OCI-LY1 (cell line): ENCODE measurements around the gene PIM1.
A peak's percentile ranks its signal among the peaks of the same experiment; 100 is the strongest.

Source experiments
- H2AFZ ChIP-seq: fragments of 200-600 bp; sonication (generic), shearing (Covaris generic); 2 replicates; pipeline ENCODE4 v1.6.0; 2014; ENCODE audit warnings: antibody characterized with exemption, mild to moderate bottlenecking, low read length
- H3F3A ChIP-seq: fragments of 200-600 bp; sonication (generic), shearing (Covaris generic); 2 replicates; pipeline ENCODE4 v1.6.0; 2014; ENCODE audit warnings: mild to moderate bottlenecking, antibody characterized with exemption, low read length, moderate library complexity; ENCODE audit not compliant: insufficient read depth
- H3K27ac ChIP-seq: fragments of 200-600 bp; sonication (generic); 2 replicates; pipeline ENCODE4 v1.5.1; 2014; ENCODE audit warnings: low read length, mixed run types, mild to moderate bottlenecking, low read depth; ENCODE audit not compliant: poor library complexity, severe bottlenecking
- H3K27me3 ChIP-seq: fragments of 200-600 bp; sonication (generic); 2 replicates; pipeline ENCODE4 v1.6.0; 2014; ENCODE audit warnings: antibody characterized with exemption, mild to moderate bottlenecking, low read length, moderate library complexity; ENCODE audit not compliant: insufficient read depth
- H3K36me3 ChIP-seq: fragments of 200-600 bp; sonication (generic); 2 replicates; pipeline ENCODE4 v1.6.1; 2014; ENCODE audit warnings: mild to moderate bottlenecking, antibody characterized with exemption, low read length, moderate library complexity, mixed read lengths; ENCODE audit not compliant: insufficient read depth
- H3K4me1 ChIP-seq: fragments of 200-600 bp; sonication (generic); 2 replicates; pipeline ENCODE4 v1.5.1; 2014; ENCODE audit warnings: mild to moderate bottlenecking, low read length, moderate library complexity; ENCODE audit not compliant: insufficient read depth, severe bottlenecking
- H3K4me2 ChIP-seq: fragments of 200-600 bp; sonication (generic), shearing (Covaris generic); 2 replicates; pipeline ENCODE4 v1.6.1; 2014; ENCODE audit warnings: low read length
- H3K4me3 ChIP-seq: fragments of 200-600 bp; sonication (generic); 2 replicates; pipeline ENCODE4 v1.5.1; 2014; ENCODE audit warnings: low read length, low read depth, mild to moderate bottlenecking, mixed read lengths; ENCODE audit not compliant: poor library complexity, severe bottlenecking
- H3K79me2 ChIP-seq: fragments of 200-600 bp; shearing (Covaris generic); 2 replicates; pipeline ENCODE4 v1.6.1; 2016; ENCODE audit warnings: mixed run types, low read length, mixed read lengths; ENCODE audit not compliant: insufficient read depth
- H3K9ac ChIP-seq: fragments of 200-600 bp; sonication (generic), shearing (Covaris generic); 2 replicates; pipeline ENCODE4 v1.6.1; 2014; ENCODE audit warnings: mild to moderate bottlenecking, low read length, mixed read lengths
- H3K9me2 ChIP-seq: fragments of 200-600 bp; sonication (generic), shearing (Covaris generic); 2 replicates; pipeline ENCODE4 v1.6.1; 2014; ENCODE audit warnings: low read depth, mild to moderate bottlenecking, low read length, mixed read lengths
- H3K9me3 ChIP-seq: fragments of 200-600 bp; shearing (Covaris generic); 2 replicates; pipeline ENCODE4 v1.6.1; 2014; ENCODE audit warnings: low read length, mixed read lengths
- H4K20me1 ChIP-seq: fragments of 200-600 bp; sonication (generic), shearing (Covaris generic); 2 replicates; pipeline ENCODE4 v1.6.0; 2016; ENCODE audit warnings: mild to moderate bottlenecking, low read length; ENCODE audit not compliant: insufficient read depth
- EZH2 ChIP-seq: fragments of 200-600 bp; sonication (generic), shearing (Covaris generic); IDR thresholded peaks from 2 replicates; pipeline ENCODE4 v1.8.0; 2017; ENCODE audit warnings: borderline replicate concordance, mixed run types, mild to moderate bottlenecking, antibody characterized with exemption, low read length, moderate library complexity, mixed read lengths
- TF ChIP-seq, protein P1 (sequence below): fragments of 200-600 bp; sonication (generic), shearing (Covaris generic); IDR thresholded peaks from 2 replicates; pipeline ENCODE4 v1.5.1; 2017; ENCODE audit warnings: mild to moderate bottlenecking, antibody characterized with exemption, low read length, moderate library complexity, mixed read lengths

Gene PIM1

DNA sequence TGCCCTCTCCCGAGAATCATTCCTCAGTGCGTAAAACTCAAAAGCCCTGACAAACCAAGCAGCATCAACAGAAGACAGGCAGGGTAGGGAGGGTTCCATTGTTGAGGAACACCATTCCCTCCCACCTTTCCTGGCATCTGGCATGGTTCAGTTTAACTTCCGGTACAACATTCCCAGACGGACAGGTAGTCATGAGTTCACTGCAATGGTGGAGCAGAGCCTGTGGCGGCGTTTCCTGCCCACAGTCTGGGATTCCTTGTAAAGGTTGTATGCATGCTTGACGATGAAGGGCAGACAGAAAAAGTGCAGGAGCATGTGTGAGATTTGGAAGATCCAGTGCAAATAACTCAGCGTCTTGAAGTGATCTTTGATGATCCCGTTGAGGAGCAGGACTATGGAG, 42.3 kb downstream of the PIM1 start:
- TF ChIP-seq EZH2 = no peak
- TF ChIP-seq, protein P1, sequence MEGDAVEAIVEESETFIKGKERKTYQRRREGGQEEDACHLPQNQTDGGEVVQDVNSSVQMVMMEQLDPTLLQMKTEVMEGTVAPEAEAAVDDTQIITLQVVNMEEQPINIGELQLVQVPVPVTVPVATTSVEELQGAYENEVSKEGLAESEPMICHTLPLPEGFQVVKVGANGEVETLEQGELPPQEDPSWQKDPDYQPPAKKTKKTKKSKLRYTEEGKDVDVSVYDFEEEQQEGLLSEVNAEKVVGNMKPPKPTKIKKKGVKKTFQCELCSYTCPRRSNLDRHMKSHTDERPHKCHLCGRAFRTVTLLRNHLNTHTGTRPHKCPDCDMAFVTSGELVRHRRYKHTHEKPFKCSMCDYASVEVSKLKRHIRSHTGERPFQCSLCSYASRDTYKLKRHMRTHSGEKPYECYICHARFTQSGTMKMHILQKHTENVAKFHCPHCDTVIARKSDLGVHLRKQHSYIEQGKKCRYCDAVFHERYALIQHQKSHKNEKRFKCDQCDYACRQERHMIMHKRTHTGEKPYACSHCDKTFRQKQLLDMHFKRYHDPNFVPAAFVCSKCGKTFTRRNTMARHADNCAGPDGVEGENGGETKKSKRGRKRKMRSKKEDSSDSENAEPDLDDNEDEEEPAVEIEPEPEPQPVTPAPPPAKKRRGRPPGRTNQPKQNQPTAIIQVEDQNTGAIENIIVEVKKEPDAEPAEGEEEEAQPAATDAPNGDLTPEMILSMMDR = no peak
- Histone ChIP-seq H3K4me3 (no peak overlapping the region), H3K27me3 (no peaks in the 10 kb centered on the region), H3K9ac (no peak overlapping the region), H3K4me1 (no peaks in the 10 kb centered on the region), H3K9me2 (no peaks in the 10 kb centered on the region), H3K4me2 (no peak overlapping the region), H2AFZ (no peak overlapping the region), H3K36me3 (no peaks in the 10 kb centered on the region), H3K79me2 (no peaks in the 10 kb centered on the region), H3F3A (no peaks in the 10 kb centered on the region), H3K9me3 (no peaks in the 10 kb centered on the region), H3K27ac (no peak overlapping the region), H4K20me1 (no peaks in the 10 kb centered on the region)

DNA sequence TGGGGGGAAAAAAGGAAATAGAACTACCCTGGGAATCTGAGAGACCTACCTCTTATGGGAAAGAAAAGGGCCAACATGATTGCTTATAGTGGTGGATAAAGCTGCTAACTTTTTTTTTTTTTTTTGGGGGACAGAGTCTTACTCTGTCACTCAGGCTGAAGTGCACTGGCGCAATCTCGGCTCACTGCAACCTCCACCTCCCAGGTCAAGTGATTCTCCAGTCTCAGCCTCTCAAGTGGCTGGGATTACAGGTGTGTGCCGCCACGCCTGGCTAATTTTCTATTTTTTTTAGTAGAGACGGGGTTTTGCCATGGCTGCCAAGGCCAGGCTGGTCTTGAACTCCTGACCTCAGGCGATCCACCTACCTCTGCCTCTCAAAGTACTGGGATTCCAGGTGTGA, 48.1 kb downstream of the PIM1 start:
- Histone ChIP-seq H3K27ac (no peak overlapping the region), H3K4me2 (no peak overlapping the region), H3K36me3 (no peaks in the 10 kb centered on the region), H3K4me3 (no peak overlapping the region), H4K20me1 (no peaks in the 10 kb centered on the region), H3K9ac (no peak overlapping the region), H3K79me2 (no peaks in the 10 kb centered on the region), H3K4me1 (peaks cover 14% of the 10 kb centered on the region), H2AFZ (no peak overlapping the region), H3K9me2 (no peaks in the 10 kb centered on the region), H3F3A (no peaks in the 10 kb centered on the region), H3K27me3 (no peaks in the 10 kb centered on the region), H3K9me3 (no peaks in the 10 kb centered on the region)
- no peak for TF ChIP-seq EZH2

DNA sequence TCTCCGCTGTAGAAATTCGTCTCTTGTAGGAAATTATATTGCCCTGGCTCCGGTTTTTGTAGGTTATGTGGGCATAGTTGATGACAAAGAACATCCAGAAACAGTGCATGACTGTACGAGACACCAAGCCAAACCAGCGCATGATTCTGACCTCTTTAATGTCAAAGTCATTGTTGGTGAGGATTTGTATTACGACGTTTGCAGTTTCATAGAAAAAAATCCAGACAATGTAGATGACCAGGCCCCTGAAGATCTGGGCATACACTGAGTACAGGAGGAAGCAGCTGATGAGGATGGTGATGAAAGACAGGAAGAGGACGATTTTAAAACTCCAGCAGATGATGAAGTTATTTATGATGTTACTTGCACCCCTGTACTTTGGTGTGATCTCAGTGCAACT, 48.6 kb downstream of the PIM1 start:
- Histone ChIP-seq H3K9me3 (no peaks in the 10 kb centered on the region), H3K27ac (no peak overlapping the region), H3K27me3 (no peaks in the 10 kb centered on the region), H3K9ac (no peak overlapping the region), H3K36me3 (no peaks in the 10 kb centered on the region), H3K9me2 (no peaks in the 10 kb centered on the region), H3K4me2 (no peak overlapping the region), H3K79me2 (no peaks in the 10 kb centered on the region), H3F3A (no peaks in the 10 kb centered on the region), H3K4me3 (no peak overlapping the region), H2AFZ (no peak overlapping the region), H3K4me1 (peaks cover 16% of the 10 kb centered on the region), H4K20me1 (no peaks in the 10 kb centered on the region)
- TF ChIP-seq, protein P1 = no peak
- no peak for TF ChIP-seq EZH2

DNA sequence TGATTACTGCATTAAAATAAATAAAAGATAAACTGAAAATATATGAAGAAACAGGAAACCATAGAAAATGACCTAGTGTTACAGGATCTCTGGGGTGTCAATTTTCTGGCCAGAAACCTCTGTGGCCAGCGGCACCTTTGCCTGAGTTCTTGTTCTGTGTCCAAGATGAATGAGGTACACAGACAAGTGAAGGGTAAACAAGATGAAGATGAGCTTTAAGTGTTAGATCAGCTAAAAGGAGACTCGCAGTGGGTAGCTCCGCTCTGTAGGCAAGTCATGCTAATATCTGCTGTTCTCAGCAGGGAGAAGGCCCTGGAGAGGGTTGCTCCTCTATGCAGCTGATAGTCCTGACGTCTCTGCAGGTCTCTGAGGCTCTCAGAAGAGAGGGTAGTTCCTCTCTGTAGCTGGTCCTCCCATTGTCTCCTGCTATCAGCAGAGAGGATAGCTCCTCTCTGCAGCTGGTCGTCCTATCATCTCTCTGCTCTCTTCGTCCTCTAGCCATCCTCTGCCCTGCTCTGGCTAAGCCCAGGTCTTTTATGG, 51.7 kb downstream of the PIM1 start:
- no peaks in the 10 kb centered on the region for H3K9me3 ChIP-seq

More for the DNA sequence above, 51.7 kb downstream of the PIM1 start:
- Histone ChIP-seq H3K9ac (peak overlapping the region; percentile 40; the same call in 1 of the 2 replicates), H3K36me3 (no peaks in the 10 kb centered on the region), H3K27me3 (no peaks in the 10 kb centered on the region), H2AFZ (0 out of 2 replicates have a peak overlapping the region, but pooled peaks have one; percentile 11), H3K27ac (no peak overlapping the region), H3K4me2 (peak overlapping the region; percentile 79), H3K79me2 (no peaks in the 10 kb centered on the region), H3K4me1 (peaks cover 16% of the 10 kb centered on the region), H3K4me3 (peak overlapping the region; percentile 67), H3K9me2 (no peaks in the 10 kb centered on the region), H3F3A (no peaks in the 10 kb centered on the region), H4K20me1 (no peaks in the 10 kb centered on the region)
- no peak for TF ChIP-seq EZH2
- TF ChIP-seq, protein P1 = no peak
